Measurements from ENCODE around the gene CYP20A1. TPM values are rescaled to one million over a fixed set of nuclear protein-coding genes. Genes with fewer than 3 reads are reported as not detected.

The CYP20A1 gene
- total and polyA plus RNA-seq, 2 of the 8 experiments (the other 6 are each of a cell fraction or from before 2014, with no cell fraction given) = 6.2 to 21.5 TPM

GRCh38 chr2:203240491-203240890 is 1.7 kb downstream of the CYP20A1 start (continued):
- TF ChIP-seq RFX5 (IDR thresholded peaks at IDR 0.05; ENCODE audit: borderline replicate concordance, low read depth, low read length) = no peak
- TF ChIP-seq ZNF274 (IDR thresholded peaks at IDR 0.05; ENCODE audit: borderline replicate concordance, extremely low read depth, low read length) = no peak
- no peak for TF ChIP-seq MAFK (IDR thresholded peaks at IDR 0.05; ENCODE audit: low read depth, low read length)
- no peak for TF ChIP-seq RBBP5 (IDR thresholded peaks at IDR 0.05; ENCODE audit: borderline replicate concordance, low read depth, low read length)
- TF ChIP-seq NRF1 (IDR thresholded peaks at IDR 0.05; ENCODE audit: low read depth, low read length) = no peak
- no peak for TF ChIP-seq BCL11A (IDR thresholded peaks at IDR 0.05; ENCODE audit: low read depth in 2 of 2, low read length in 2 of 2)
- no peak for TF ChIP-seq RXRA (IDR thresholded peaks at IDR 0.05; ENCODE audit: insufficient read depth, low read depth, low read length)
- no peak for TF ChIP-seq E2F6 (IDR thresholded peaks at IDR 0.05)
